NB4 (cell line): ENCODE results near the gene MTNR1A.

ENCODE experiments used
- MYC ChIP-seq: IDR thresholded peaks from 2 replicates; pipeline ENCODE4 v1.6.1; 2011; ENCODE audit warnings: low read depth, low read length
- POLR2A ChIP-seq: IDR thresholded peaks from 2 replicates; pipeline ENCODE4 v1.6.1; 2011; ENCODE audit warnings: mild to moderate bottlenecking; ENCODE audit not compliant: insufficient read length; ENCODE audit errors: extremely low read depth
- TF ChIP-seq, protein P1 (sequence below): IDR thresholded peaks from one replicate; pipeline ENCODE4 v1.5.1; 2012; ENCODE audit warnings: low read depth, low read length
- TF ChIP-seq, protein P2 (sequence below): IDR thresholded peaks from 2 replicates; pipeline ENCODE4 v1.6.1; 2011; ENCODE audit warnings: low read depth, low read length

DNA sequence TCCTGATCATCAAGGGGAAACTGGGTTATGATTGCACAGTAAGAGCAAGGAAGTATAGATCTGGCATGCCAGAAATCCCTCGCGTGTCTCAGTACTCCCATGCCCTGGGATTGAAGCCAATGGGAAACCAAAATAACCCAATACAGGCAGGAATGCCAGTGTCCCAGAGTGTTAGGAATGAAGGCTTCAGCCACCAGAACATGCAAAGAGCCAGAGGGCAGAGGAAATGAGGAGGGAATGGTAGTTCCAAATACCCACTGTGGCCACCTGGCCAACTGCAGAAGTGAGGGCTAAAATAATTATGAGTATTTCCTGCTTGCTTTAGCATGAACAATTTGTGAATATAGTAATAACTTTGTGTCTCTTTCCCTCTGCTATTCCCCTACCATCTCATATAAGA is 12.2 kb downstream of the MTNR1A start:
- TF ChIP-seq POLR2A = no peak
- TF ChIP-seq, protein P1, sequence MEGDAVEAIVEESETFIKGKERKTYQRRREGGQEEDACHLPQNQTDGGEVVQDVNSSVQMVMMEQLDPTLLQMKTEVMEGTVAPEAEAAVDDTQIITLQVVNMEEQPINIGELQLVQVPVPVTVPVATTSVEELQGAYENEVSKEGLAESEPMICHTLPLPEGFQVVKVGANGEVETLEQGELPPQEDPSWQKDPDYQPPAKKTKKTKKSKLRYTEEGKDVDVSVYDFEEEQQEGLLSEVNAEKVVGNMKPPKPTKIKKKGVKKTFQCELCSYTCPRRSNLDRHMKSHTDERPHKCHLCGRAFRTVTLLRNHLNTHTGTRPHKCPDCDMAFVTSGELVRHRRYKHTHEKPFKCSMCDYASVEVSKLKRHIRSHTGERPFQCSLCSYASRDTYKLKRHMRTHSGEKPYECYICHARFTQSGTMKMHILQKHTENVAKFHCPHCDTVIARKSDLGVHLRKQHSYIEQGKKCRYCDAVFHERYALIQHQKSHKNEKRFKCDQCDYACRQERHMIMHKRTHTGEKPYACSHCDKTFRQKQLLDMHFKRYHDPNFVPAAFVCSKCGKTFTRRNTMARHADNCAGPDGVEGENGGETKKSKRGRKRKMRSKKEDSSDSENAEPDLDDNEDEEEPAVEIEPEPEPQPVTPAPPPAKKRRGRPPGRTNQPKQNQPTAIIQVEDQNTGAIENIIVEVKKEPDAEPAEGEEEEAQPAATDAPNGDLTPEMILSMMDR = no peak
- TF ChIP-seq MYC = no peak
- TF ChIP-seq, protein P2, sequence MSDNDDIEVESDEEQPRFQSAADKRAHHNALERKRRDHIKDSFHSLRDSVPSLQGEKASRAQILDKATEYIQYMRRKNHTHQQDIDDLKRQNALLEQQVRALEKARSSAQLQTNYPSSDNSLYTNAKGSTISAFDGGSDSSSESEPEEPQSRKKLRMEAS = no peak
